OCI-LY7 (cell line): ENCODE results near the gene TOX3. TPM values are rescaled to one million over a fixed set of nuclear protein-coding genes. Genes with fewer than 3 reads are reported as not detected.

Source experiments
- BruUV-seq: library from RNA; stranded (reverse); fragments of 400-500 nt; replicated peaks from 2 replicates; lab custom pipeline; 2021; lab: Mats Ljungman, UMichigan
- CTCF ChIA-PET: fragments of 300-600 bp; sonication (Branson Sonifier 250); formaldehyde crosslinking; loops from one replicate; lab custom pipeline; 2022; ENCODE audit warnings: antibody characterized with exemption; ENCODE audit not compliant: unreplicated experiment; lab: Charles Lee
- POLR2A ChIA-PET: fragments of 300-600 bp; sonication (Branson Sonifier 250); formaldehyde crosslinking; loops from one replicate; lab custom pipeline; 2022; ENCODE audit warnings: antibody characterized with exemption; lab: Charles Lee
- DNase-seq: peaks from one replicate; pipeline ENCODE4 v3.0.0-alpha.2; 2015; ENCODE audit warnings: low spot score
- H2AFZ ChIP-seq: fragments of 200-600 bp; sonication (generic), shearing (Covaris generic); 2 replicates; pipeline ENCODE4 v1.6.1; 2014; ENCODE audit warnings: mild to moderate bottlenecking, antibody characterized with exemption, low read length, moderate library complexity
- H3K27ac ChIP-seq: fragments of 200-600 bp; sonication (generic); 2 replicates; pipeline ENCODE4 v1.5.1; 2014; ENCODE audit warnings: mixed run types, low read depth, mild to moderate bottlenecking, moderate library complexity, low read length, inconsistent platforms; ENCODE audit not compliant: poor library complexity, severe bottlenecking
- H3K36me3 ChIP-seq: fragments of 200-600 bp; sonication (generic); 2 replicates; pipeline ENCODE4 v1.6.1; 2014; ENCODE audit warnings: mild to moderate bottlenecking, antibody characterized with exemption, low read length, moderate library complexity, mixed read lengths; ENCODE audit not compliant: insufficient read depth
- H3K4me1 ChIP-seq: fragments of 200-600 bp; sonication (generic); 2 replicates; pipeline ENCODE4 v1.5.1; 2014; ENCODE audit warnings: mild to moderate bottlenecking, low read length; ENCODE audit not compliant: insufficient read depth, poor library complexity, severe bottlenecking
- H3K4me2 ChIP-seq: fragments of 200-600 bp; sonication (generic); 2 replicates; pipeline ENCODE4 v1.6.1; 2014; ENCODE audit warnings: mild to moderate bottlenecking, low read length
- H3K4me3 ChIP-seq: fragments of 200-600 bp; sonication (generic); 2 replicates; pipeline ENCODE4 v1.5.1; 2014; ENCODE audit warnings: mild to moderate bottlenecking, low read depth, low read length; ENCODE audit not compliant: poor library complexity, severe bottlenecking
- H3K79me2 ChIP-seq: fragments of 200-600 bp; sonication (generic); 2 replicates; pipeline ENCODE4 v1.6.1; 2016; ENCODE audit warnings: low read depth, mild to moderate bottlenecking, low read length, moderate library complexity, mixed read lengths; ENCODE audit not compliant: insufficient read depth
- H3K9me2 ChIP-seq: fragments of 200-600 bp; sonication (generic); 2 replicates; pipeline ENCODE4 v1.6.1; 2016; ENCODE audit warnings: mild to moderate bottlenecking, low read length, mixed read lengths; ENCODE audit not compliant: insufficient read depth
- H3K9me3 ChIP-seq: fragments of 200-600 bp; sonication (generic); 2 replicates; pipeline ENCODE4 v1.6.1; 2014; ENCODE audit warnings: mild to moderate bottlenecking, mixed run types, low read length, mixed read lengths
- H4K20me1 ChIP-seq: fragments of 200-600 bp; sonication (generic); 2 replicates; pipeline ENCODE4 v1.6.1; 2014; ENCODE audit warnings: mild to moderate bottlenecking, antibody characterized with exemption, low read length, moderate library complexity, mixed read lengths; ENCODE audit not compliant: insufficient read depth
- CTCF ChIP-seq: fragments of 200-600 bp; sonication (generic); conservative IDR thresholded peaks from 2 replicates; pipeline ENCODE4 v1.5.1; 2014; ENCODE audit warnings: mild to moderate bottlenecking, antibody characterized with exemption, low read length, moderate library complexity, mixed read lengths
- EZH2phosphoT487 ChIP-seq: fragments of 200-600 bp; sonication (generic); IDR thresholded peaks from 2 replicates; pipeline ENCODE4 v1.6.1; 2018; ENCODE audit warnings: low read depth, borderline replicate concordance, mild to moderate bottlenecking, mixed run types, antibody characterized with exemption, low read length, moderate library complexity, mixed read lengths
- intact Hi-C: fragments of 100-400 bp; cut with micrococcal nuclease; formaldehyde crosslinking; loops from one replicate; pipeline ENCODE4 v1.10.0; 2022; ENCODE audit not compliant: unreplicated experiment
- total RNA-seq, 2 experiments: library from RNA; depleted of rRNA in 1 of 2; stranded (reverse); fragments of >200 nt in 1 of 2; shearing (Covaris generic) in 1 of 2; gene quantifications; 2 replicates each; pipeline ENCODE4 v1.2.3, GENCODE V29; 2014 to 2022

The TOX3 gene
- total RNA-seq, 2 experiments from 2014 or later, result not detected

DNA sequence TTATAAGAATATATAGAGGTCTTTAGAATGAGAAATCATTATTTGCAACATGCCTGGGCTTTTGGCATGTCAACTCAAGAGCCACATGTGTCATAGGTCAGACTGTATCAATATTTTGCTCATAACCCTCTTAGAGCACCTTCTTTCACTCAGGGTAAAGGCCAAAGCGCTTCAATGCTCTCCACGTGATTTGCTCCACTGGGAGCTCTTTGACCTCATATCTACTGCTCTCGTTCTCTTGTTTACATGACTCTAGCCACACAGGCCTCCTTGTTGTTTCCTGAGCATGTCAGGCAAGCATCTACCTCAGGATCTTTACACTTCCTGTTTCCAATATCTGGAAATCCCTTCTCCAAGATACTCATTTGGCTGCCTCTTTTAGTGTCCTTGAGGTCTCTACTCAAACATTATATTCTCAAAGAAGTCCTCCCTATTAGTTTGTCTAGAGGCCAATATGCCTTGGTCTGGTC lies 148.4 kb downstream of the TOX3 start:
- Histone ChIP-seq H3K4me3 (no peak overlapping the region), H3K4me1 (no peaks in the 10 kb centered on the region), H4K20me1 (no peaks in the 10 kb centered on the region), H3K27ac (no peak overlapping the region), H3K4me2 (no peak overlapping the region), H3K36me3 (no peaks in the 10 kb centered on the region), H2AFZ (no peak overlapping the region), H3K9me3 (no peaks in the 10 kb centered on the region), H3K79me2 (no peaks in the 10 kb centered on the region), H3K9me2 (peaks cover 5% of the 10 kb centered on the region; the same call in 1 of the 2 replicates)
- intact Hi-C loops, result no loop called here
- no peak for DNase-seq
- BruUV-seq, result no TSS peak
- TF ChIP-seq CTCF, result no peak
- no peak for TF ChIP-seq EZH2phosphoT487
- ChIA-PET CTCF (no interaction called here), POLR2A (interaction anchor here (0.9 kb wide), 1 partner anchor 26 kb away, joined by 3 read pairs; no protein-coding TSS in a partner anchor)

DNA sequence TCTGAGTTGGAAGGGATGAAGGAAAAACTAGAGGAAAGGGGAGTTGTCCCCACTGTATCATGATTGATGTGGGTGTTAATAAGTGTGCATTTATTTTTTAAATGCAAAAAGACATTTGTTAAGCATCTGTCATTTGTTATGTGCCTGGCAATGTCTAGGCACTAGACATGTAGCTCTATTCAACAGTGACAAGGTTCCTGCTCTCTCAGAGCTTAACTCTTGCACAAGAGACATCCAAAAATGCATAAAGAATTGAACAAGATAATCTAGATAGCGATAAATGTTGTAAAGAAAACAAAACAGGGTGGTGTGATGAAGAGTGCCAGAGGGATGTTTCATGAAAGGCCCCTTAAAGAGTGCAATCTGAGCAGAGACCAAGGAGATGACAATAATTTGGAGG lies 148.9 kb downstream of the TOX3 start:
- peaks cover 5% of the 10 kb centered on the region; the same call in 1 of the 2 replicates for H3K9me2 ChIP-seq
- CTCF ChIA-PET, result no interaction called here
- no peaks in the 10 kb centered on the region for H4K20me1 ChIP-seq
- TF ChIP-seq CTCF (no peak), EZH2phosphoT487 (no peak)
- DNase-seq, result no peak
- H3K4me2 ChIP-seq, result no peak overlapping the region
- no peaks in the 10 kb centered on the region for H3K36me3 ChIP-seq
- intact Hi-C loops, result no loop called here
- no peaks in the 10 kb centered on the region for H3K9me3 ChIP-seq
- H2AFZ ChIP-seq, result no peak overlapping the region
- BruUV-seq, result no TSS peak
- POLR2A ChIA-PET, result interaction anchor here (0.6 kb wide), 1 partner anchor 30 kb away, joined by 3 read pairs; no protein-coding TSS in a partner anchor
- no peaks in the 10 kb centered on the region for H3K4me1 ChIP-seq
- H3K4me3 ChIP-seq, result no peak overlapping the region
- H3K79me2 ChIP-seq, result no peaks in the 10 kb centered on the region
- H3K27ac ChIP-seq, result no peak overlapping the region

DNA sequence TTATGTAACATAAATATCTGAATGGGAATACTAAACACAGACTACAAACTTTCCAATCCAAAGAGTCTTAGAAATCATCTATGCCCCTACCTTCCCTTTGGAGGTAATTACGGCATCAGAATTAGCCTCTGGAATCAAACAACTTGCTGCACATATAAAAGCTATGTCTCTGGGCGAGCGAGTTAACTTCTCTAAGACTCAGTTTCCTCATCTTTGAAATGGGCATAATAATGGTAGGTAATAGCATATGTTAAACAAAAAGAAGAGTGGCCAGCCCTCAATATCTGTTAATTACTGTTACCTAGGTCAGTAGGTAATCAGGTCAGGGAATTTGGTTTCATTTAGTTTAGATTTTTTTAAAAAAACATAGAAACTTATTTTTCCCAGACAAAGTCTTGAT lies 153.5 kb downstream of the TOX3 start:
- Histone ChIP-seq H3K4me2 (no peak overlapping the region), H3K9me3 (no peaks in the 10 kb centered on the region), H3K36me3 (no peaks in the 10 kb centered on the region), H3K79me2 (no peaks in the 10 kb centered on the region), H3K27ac (no peak overlapping the region), H3K4me3 (no peak overlapping the region), H2AFZ (no peak overlapping the region), H4K20me1 (no peaks in the 10 kb centered on the region), H3K4me1 (no peaks in the 10 kb centered on the region), H3K9me2 (peaks cover 5% of the 10 kb centered on the region; the same call in 1 of the 2 replicates)
- TF ChIP-seq EZH2phosphoT487 (no peak), CTCF (no peak)
- CTCF ChIA-PET, result no interaction called here
- POLR2A ChIA-PET, result interaction anchor here (0.6 kb wide), 1 partner anchor 539 kb away, joined by 3 read pairs; no protein-coding TSS in a partner anchor
- DNase-seq, result no peak
- BruUV-seq, result no TSS peak
- intact Hi-C loops, result no loop called here
